ENCODE results near the gene ZNF90.
"Not testable (repeated sequence)": the region's sequence is repeated elsewhere in the genome, so short reads cannot be mapped to it uniquely, and the experiment has no call there.

ZNF90 gene

GRCh38 chr19:20107301-20107700 lies 29.5 kb downstream of the ZNF90 start:
- no peak for DNase-seq

GRCh38 chr19:20118064-20118839 lies 40.5 kb downstream of the ZNF90 start:
- DNase-seq, result not testable (repeated sequence)

GRCh38 chr19:20124879-20125278 lies 47.1 kb downstream of the ZNF90 start:
- no peak for DNase-seq

- DNase-seq, result not testable (repeated sequence)
Observed at GRCh38 chr19:20132933-20133332, 55.1 kb downstream of the ZNF90 start.

GRCh38 chr19:20137714-20138113 lies 59.9 kb downstream of the ZNF90 start:
- DNase-seq, result not testable (repeated sequence)

GRCh38 chr19:20151617-20152145 lies 73.9 kb downstream of the ZNF90 start:
- DNase-seq, result no peak

- not testable (repeated sequence) for DNase-seq
Observed at GRCh38 chr19:20152506-20152905, 74.7 kb downstream of the ZNF90 start.

- DNase-seq, result no peak
Observed at GRCh38 chr19:20153281-20153680, 75.5 kb downstream of the ZNF90 start.

- no peak for DNase-seq
Observed at GRCh38 chr19:20154636-20155035, 76.8 kb downstream of the ZNF90 start.

- DNase-seq, result no peak
Observed at GRCh38 chr19:20162821-20163220, 85.0 kb downstream of the ZNF90 start.

GRCh38 chr19:20164456-20164855 lies 86.7 kb downstream of the ZNF90 start:
- DNase-seq, result no peak

GRCh38 chr19:20165971-20166592 lies 88.3 kb downstream of the ZNF90 start:
- DNase-seq, result no peak

- peak; percentile 89 for DNase-seq
Observed at GRCh38 chr19:20167020-20167644, 89.3 kb downstream of the ZNF90 start, which contains the start of gene ZNF486. Gene ZNF486 (plus strand): TSS chr19:20167214. CDS start chr19:20167331, 117 bp downstream.

GRCh38 chr19:20167651-20168122 lies 89.9 kb downstream of the ZNF90 start:
- no peak for DNase-seq
